Measurements from ENCODE around the gene MTHFD1L.
"Not testable (repeated sequence)": the region's sequence is repeated elsewhere in the genome, so short reads cannot be mapped to it uniquely, and the experiment has no call there.

The MTHFD1L gene

GRCh38 chr6:150865406-150866146, at the start of gene MTHFD1L:
MTHFD1L (plus strand) TSS chr6:150865702; CDS start chr6:150865823, 121 bp downstream.
- peak; percentile 67 to 74 for DNase-seq

DNA sequence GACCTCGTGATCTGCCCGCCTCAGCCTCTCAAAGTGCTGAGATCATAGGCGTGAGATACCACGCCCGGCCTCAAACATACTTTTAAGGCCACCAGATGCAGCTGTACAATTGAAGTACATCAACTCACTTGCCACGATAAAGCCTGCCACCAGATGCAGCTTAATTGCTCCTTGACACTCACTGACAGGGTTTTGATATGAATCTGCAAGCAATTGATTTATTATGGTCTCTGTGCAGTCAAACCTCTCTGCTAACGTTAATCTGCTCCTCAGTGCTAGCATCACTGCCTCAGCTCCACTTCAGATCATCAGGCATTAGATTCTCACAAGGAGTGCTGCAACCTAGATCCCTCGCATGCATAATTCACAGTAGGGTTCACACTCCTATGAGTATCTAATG, 48.9 kb upstream of the MTHFD1L start:
- not testable (repeated sequence) for DNase-seq

DNA sequence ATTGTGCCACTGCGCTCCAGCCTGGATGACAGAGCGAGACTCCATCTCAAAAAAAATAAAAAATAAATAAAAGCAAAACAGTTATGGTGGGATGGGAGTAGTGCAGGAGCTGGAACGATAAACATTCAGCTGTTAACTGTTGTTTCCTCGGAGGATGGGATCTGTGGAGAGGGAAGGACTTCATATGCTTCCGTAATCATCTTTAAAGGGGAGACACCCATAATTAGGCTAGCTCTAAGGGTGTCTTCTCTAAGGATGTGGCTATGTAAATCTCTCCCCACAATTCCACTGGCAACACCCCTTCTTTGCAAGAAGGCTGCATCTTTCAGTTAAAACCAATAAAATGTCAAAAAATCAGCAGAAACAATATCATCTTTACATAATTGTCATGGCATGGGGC, 42.6 kb upstream of the MTHFD1L start:
- no peak for DNase-seq

- no peak for DNase-seq
Measured at GRCh38 chr6:150826788-150827187, 38.7 kb upstream of the MTHFD1L start.

DNA sequence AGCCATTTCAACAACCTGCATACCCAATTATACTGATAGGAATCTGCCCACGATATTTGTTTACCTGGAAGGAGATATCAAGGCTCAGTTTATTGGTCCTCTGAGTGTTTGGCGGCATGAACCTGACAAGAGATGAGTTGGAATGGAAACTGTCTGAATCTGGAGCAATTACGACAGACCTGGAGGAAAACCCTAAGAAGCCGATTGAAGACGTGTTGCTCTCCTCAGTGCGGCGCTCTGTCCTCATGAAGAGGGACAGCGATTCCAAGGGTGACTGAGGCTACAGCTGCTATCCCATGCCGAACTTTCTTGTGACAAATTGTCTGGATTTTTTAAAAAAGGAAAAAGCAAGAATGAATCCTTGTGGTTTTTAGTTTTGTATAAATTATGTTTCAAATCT, 37.4 kb upstream of the MTHFD1L start:
- not testable (repeated sequence) for DNase-seq

DNA sequence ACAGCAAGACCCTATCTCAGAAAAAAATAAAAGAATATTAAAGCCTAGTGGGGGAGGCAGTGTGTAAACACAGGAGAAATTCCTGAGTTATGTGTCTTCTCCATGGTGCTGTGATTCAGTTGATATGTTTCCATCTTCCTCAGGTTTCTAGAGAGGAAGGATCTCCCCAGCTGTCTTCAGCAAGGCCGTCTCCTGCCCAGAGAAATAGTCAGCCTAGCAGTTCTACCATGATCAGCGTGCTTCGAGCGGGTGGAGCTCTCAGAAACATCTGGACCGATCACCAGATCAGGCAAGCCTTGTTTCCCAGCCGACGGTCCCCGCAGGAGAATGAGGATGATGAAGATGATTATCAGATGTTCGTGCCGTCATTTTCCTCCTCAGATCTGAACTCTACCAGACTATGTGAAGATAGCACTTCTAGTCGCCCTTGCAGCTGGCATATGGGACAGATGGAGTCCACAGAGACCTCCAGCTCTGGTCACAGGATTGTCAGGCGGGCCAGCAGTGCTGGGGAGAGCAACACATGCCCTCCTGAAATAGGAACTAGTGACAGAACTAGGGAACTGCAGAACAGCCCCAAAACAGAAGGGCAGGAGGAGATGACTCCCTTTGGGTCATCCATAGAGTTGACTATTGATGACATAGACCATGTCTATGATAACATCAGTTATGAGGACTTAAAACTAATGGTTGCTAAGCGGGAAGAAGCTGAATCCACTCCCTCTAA, 34.9 kb upstream of the MTHFD1L start:
- DNase-seq, result no peak

DNA sequence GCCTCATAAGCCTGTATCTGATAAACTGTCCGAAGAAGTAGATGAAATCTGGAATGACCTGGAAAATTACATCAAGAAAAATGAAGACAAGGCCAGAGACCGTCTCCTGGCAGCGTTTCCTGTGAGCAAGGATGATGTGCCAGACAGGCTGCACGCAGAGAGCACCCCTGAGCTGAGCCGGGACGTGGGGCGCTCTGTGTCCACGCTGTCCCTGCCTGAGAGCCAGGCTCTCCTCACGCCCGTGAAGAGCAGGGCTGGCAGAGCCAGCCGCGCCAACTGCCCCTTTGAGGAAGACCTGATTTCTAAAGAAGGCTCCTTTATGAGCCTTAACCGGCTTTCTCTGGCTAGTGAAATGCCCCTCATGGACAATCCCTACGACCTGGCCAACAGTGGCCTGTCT, 33.9 kb upstream of the MTHFD1L start:
- DNase-seq, result no peak

DNA sequence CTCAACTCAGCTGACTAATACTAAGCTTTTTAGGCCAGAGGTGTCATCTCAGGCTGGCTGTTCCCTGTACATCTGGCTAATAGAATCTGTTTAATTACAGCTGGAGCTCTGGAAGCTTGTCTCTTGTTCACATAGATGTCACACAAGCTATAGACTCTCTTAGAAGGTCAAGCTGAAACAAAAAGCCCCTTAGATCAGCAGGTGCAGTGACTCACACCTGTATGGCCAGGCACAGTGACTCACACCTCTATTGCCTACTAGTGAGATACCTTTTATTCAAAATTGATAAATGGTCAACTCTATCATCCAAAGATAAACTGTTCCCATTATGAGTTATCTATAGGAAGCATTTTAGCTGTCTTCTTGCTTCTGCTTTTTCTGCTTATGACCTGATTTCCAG, 29.9 kb upstream of the MTHFD1L start:
- no peak for DNase-seq

GRCh38 chr6:150840185-150840584, 25.3 kb upstream of the MTHFD1L start:
- DNase-seq, result no peak

GRCh38 chr6:150841189-150841588, 24.3 kb upstream of the MTHFD1L start:
- DNase-seq, result no peak

DNA sequence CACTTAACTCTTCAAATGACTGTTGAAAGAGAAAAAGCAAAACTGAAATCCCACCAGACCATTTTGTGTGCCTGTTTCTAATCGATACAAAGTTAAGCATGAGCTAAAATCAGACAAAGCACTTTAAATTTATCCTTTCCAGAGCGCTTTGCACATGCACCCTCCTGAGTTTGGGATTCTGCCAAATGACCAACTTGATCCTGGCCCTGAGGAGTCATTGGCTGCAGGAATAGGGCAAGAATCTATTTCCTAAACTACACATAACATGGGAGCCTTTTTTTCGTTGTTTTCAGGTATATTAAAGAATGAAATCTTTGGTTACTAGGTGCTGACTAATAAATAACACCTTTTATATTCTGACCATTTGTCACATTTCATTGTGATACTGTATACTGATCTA, 23.8 kb upstream of the MTHFD1L start:
- no peak for DNase-seq

DNA sequence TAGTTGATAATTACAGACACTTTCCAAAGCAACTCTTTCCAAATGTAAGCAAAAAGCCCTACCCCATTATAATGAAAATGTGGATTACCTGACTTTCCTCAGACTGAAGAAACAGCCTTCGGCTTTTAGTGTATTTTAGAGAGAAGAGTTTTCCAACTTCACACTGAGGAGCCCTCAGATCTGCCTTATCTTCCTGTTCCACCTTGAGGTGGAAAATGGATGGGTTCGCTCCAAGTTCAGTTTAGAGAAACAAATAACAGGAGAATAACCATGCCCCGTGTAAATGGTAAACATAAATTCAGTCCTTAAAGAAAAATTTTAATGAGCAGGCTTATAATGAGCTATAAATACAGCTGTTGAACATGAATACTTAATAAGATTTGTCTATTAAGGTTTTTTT, 21.1 kb upstream of the MTHFD1L start:
- no peak for DNase-seq

GRCh38 chr6:150846641-150847040, 18.9 kb upstream of the MTHFD1L start:
- no peak for DNase-seq

DNA sequence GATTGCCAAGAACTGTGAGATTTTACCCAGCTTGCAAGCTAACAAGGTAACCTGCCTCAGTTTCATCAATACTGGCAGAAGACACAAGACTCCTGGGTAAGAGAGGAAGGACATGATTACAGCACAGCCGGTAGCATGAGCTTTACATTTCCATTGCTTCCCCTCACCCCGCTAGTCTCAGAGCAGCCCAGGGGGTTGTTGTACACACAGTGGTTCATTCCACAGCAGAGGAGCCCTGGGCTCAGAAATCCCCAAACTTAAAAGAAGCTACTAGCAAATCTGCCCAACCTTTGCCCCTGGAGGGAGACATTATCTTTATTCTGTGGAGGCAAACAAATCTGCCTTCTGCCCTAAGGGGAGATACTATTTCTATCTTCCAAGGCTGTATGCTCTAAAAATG, 17.1 kb upstream of the MTHFD1L start:
- no peak for DNase-seq

GRCh38 chr6:150854392-150854791, 11.1 kb upstream of the MTHFD1L start:
- not testable (repeated sequence) for DNase-seq

GRCh38 chr6:150855171-150855570, 10.3 kb upstream of the MTHFD1L start:
- DNase-seq, result not testable (repeated sequence)

GRCh38 chr6:150857062-150857944, 8.2 kb upstream of the MTHFD1L start:
- DNase-seq, result no peak

DNA sequence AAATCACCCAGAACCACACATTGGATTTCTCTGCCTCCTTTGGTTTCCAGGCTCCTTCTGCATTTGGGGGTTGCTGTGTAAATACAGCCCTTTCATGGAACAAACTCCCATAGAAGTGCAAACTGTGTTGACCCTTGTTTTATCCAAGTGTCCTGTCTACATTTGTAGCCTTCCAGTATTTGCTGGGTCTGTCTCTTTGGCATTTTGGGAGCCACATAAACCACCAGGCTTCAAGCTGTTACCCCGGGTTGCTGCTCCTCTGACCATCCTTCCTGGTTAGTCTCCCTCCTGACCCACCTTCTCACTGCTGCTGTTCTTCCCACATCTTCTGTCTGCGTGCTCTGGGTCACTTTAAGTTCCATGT, 7.6 kb upstream of the MTHFD1L start:
- DNase-seq, result no peak

- DNase-seq, result not testable (repeated sequence)
Measured at GRCh38 chr6:150861448-150862168, 3.9 kb upstream of the MTHFD1L start.

GRCh38 chr6:150863213-150863928, 2.1 kb upstream of the MTHFD1L start:
- no peak for DNase-seq

DNA sequence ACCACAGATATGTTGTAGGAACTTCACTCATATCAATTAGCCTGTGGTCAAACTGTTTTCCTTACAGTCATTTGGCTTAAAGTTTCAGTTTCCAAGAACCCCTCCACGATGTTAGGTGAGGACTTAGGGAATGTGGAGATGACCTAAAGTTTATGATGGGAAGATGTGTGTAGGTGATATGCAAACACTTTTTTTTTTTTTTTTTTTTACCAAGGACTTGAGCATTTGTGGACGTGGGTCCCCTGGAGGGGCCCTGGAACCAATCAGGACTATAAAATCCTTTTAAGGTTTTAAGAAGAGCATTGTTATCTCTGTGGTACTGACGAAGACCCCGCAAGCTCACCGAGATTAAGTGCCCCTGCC, 478 bp upstream of the MTHFD1L start:
- DNase-seq, result no peak

All from activated CD4-positive, alpha-beta T cell treated with anti-CD3 and anti-CD28 coated beads, Interleukin-2, amount 50 U/mL, for 4 hours (primary cell).